GM12801 (cell line): ENCODE results near the gene FBN1.

Experiments used
- CTCF ChIP-seq: IDR thresholded peaks from one replicate; pipeline ENCODE4 v1.5.1; 2011; ENCODE audit warnings: control low read depth; ENCODE audit not compliant: insufficient read length; ENCODE audit errors: extremely low read depth

FBN1 gene

GRCh38 chr15:48553559-48553958 lies 92.0 kb downstream of the FBN1 start:
- no peak for TF ChIP-seq CTCF

- no peak for TF ChIP-seq CTCF
These were observed 94.5 kb downstream of the FBN1 start for GRCh38 chr15:48550822-48551525.

GRCh38 chr15:48548455-48548854 lies 97.1 kb downstream of the FBN1 start:
- TF ChIP-seq CTCF = no peak

GRCh38 chr15:48547286-48547685 lies 98.2 kb downstream of the FBN1 start:
- TF ChIP-seq CTCF = no peak

- TF ChIP-seq CTCF = no peak
These were observed 99.2 kb downstream of the FBN1 start for GRCh38 chr15:48546296-48546695.

GRCh38 chr15:48544778-48545177 lies 100.7 kb downstream of the FBN1 start:
- TF ChIP-seq CTCF = no peak

- TF ChIP-seq CTCF = no peak
These were observed 103.9 kb downstream of the FBN1 start for GRCh38 chr15:48541341-48542278.
